IMR-90 (cell line): ENCODE data around the gene PKP3. TPM values are rescaled to one million over a fixed set of nuclear protein-coding genes. Genes with fewer than 3 reads are reported as not detected.

ENCODE experiments used
- ATAC-seq: fragments of 200-7000 bp; cut with Tn5 transposase; 2 replicates; pipeline ENCODE4 v1.9.1; 2020; ENCODE audit warnings: low read depth, mild to moderate bottlenecking, moderate library complexity
- BruUV-seq: library from RNA; stranded (reverse); fragments of 400-500 nt; replicated peaks from 2 replicates; lab custom pipeline; 2021; lab: Mats Ljungman, UMichigan
- CTCF ChIA-PET: fragments of 300-600 bp; formaldehyde crosslinking; extraction: SDS; loops from one replicate; lab custom pipeline; 2021; ENCODE audit warnings: antibody characterized with exemption; lab: Yijun Ruan, JAX
- POLR2A ChIA-PET: fragments of 300-600 bp; sonication (Branson Sonifier 250); formaldehyde crosslinking; loops from one replicate; lab custom pipeline; 2022; ENCODE audit warnings: antibody characterized with exemption; ENCODE audit not compliant: unreplicated experiment; lab: Charles Lee
- DNase-seq: peaks from one replicate; pipeline ENCODE4 v3.0.0; 2013
- H2AFZ ChIP-seq: replicated peaks from 2 replicates; pipeline ENCODE3; 2013; ENCODE audit warnings: low read length, mild to moderate bottlenecking; ENCODE audit not compliant: poor library complexity
- H2AK5ac ChIP-seq: 2 replicates; pipeline ENCODE4 v1.6.1; 2013; ENCODE audit warnings: low read depth, low read length, inconsistent platforms
- H2AK9ac ChIP-seq: replicated peaks from 2 replicates; pipeline ENCODE3; 2013; ENCODE audit warnings: mild to moderate bottlenecking, low read depth, low read length, moderate library complexity; ENCODE audit not compliant: poor library complexity
- H2BK120ac ChIP-seq: 2 replicates; pipeline ENCODE4 v1.6.1; 2013; ENCODE audit warnings: low read depth, low read length, inconsistent platforms
- H2BK15ac ChIP-seq: 3 replicates; pipeline ENCODE4 v1.6.1; 2013; ENCODE audit warnings: low read depth, low read length, inconsistent platforms
- H2BK20ac ChIP-seq: 2 replicates; pipeline ENCODE4 v1.6.1; 2013; ENCODE audit warnings: low read depth, mild to moderate bottlenecking, inconsistent platforms, low read length, moderate library complexity
- H2BK5ac ChIP-seq: 2 replicates; pipeline ENCODE4 v1.6.1; 2013; ENCODE audit warnings: mild to moderate bottlenecking, low read depth, low read length, inconsistent platforms; ENCODE audit not compliant: poor library complexity, severe bottlenecking
- H3K14ac ChIP-seq: replicated peaks from 2 replicates; pipeline ENCODE4 v1.6.1; 2013; ENCODE audit warnings: low read depth, low read length, inconsistent platforms
- H3K18ac ChIP-seq: 2 replicates; pipeline ENCODE4 v1.6.1; 2013; ENCODE audit warnings: low read depth, low read length, control low read depth
- H3K23ac ChIP-seq: 2 replicates; pipeline ENCODE4 v1.6.1; 2013; ENCODE audit warnings: low read depth, low read length, inconsistent platforms
- H3K27ac ChIP-seq: 2 replicates; pipeline ENCODE4 v1.5.1; 2013; ENCODE audit warnings: mild to moderate bottlenecking, control low read depth, low read length; ENCODE audit not compliant: insufficient read depth
- H3K27me3 ChIP-seq: 2 replicates; pipeline ENCODE4 v1.6.1; 2013; ENCODE audit warnings: low read length; ENCODE audit not compliant: control insufficient read depth, insufficient read depth
- H3K36me3 ChIP-seq: 2 replicates; pipeline ENCODE4 v1.6.1; 2013; ENCODE audit warnings: low read length, mixed read lengths; ENCODE audit not compliant: control insufficient read depth, insufficient read depth
- H3K4ac ChIP-seq: 2 replicates; pipeline ENCODE4 v1.6.1; 2013; ENCODE audit warnings: low read depth, low read length, inconsistent platforms
- H3K4me1 ChIP-seq: 2 replicates; pipeline ENCODE4 v1.6.1; 2013; ENCODE audit warnings: low read length, mixed read lengths; ENCODE audit not compliant: control insufficient read depth, insufficient read depth
- H3K4me2 ChIP-seq: 2 replicates; pipeline ENCODE4 v1.6.1; 2013; ENCODE audit warnings: low read depth, mild to moderate bottlenecking, control low read depth, low read length, moderate library complexity
- H3K4me3 ChIP-seq: 2 replicates; pipeline ENCODE4 v1.5.1; 2013; ENCODE audit warnings: low read depth, mild to moderate bottlenecking, control low read depth, low read length, moderate library complexity; ENCODE audit not compliant: insufficient read depth
- H3K56ac ChIP-seq: 2 replicates; pipeline ENCODE4 v1.6.1; 2013; ENCODE audit warnings: low read length, inconsistent platforms; ENCODE audit not compliant: insufficient read depth; ENCODE audit errors: extremely low read depth
- H3K79me1 ChIP-seq, 2 experiments: 2 replicates each; pipeline ENCODE4 v1.6.1; 2013; ENCODE audit warnings: low read length in 2 of 2, inconsistent platforms in 1 of 2, low read depth in 1 of 2
- H3K9ac ChIP-seq: 2 replicates; pipeline ENCODE4 v1.6.1; 2013; ENCODE audit warnings: low read depth, low read length, control low read depth
- H3K9me1 ChIP-seq: 2 replicates; pipeline ENCODE4 v1.6.1; 2013; ENCODE audit warnings: low read length, inconsistent platforms; ENCODE audit not compliant: insufficient read depth
- H3K9me3 ChIP-seq: 2 replicates; pipeline ENCODE4 v1.6.1; 2013; ENCODE audit warnings: low read length; ENCODE audit not compliant: control insufficient read depth, insufficient read depth
- H4K20me1 ChIP-seq: 2 replicates; pipeline ENCODE4 v1.6.1; 2013; ENCODE audit warnings: low read length, inconsistent platforms; ENCODE audit not compliant: insufficient read depth
- H4K5ac ChIP-seq: 2 replicates; pipeline ENCODE4 v1.6.1; 2013; ENCODE audit warnings: mild to moderate bottlenecking, low read depth, low read length, control low read depth
- H4K8ac ChIP-seq, 2 experiments: 2 replicates each; pipeline ENCODE4 v1.6.1; 2013; ENCODE audit warnings: low read depth in 2 of 2, low read length in 2 of 2, control low read depth in 1 of 2, inconsistent platforms in 1 of 2
- H4K91ac ChIP-seq: 2 replicates; pipeline ENCODE4 v1.6.1; 2013; ENCODE audit warnings: low read depth, low read length, inconsistent platforms; ENCODE audit not compliant: insufficient read depth
- BHLHE40 ChIP-seq: fragments of 150-350 bp; IDR thresholded peaks from 2 replicates; pipeline ENCODE4 v1.6.1; 2016; ENCODE audit warnings: mild to moderate bottlenecking, low read depth, low read length
- CEBPB ChIP-seq: IDR thresholded peaks from 2 replicates; pipeline ENCODE4 v1.6.1; 2012; ENCODE audit warnings: low read depth, low read length, improper control_type of control experiment
- CHD1 ChIP-seq: IDR thresholded peaks from 2 replicates; pipeline ENCODE4 v1.6.1; 2012; ENCODE audit warnings: low read depth, low read length, improper control_type of control experiment
- CTCF ChIP-seq: conservative IDR thresholded peaks from 2 replicates; pipeline ENCODE4 v1.5.1; 2012; ENCODE audit warnings: mild to moderate bottlenecking, low read depth, low read length, improper control_type of control experiment
- ELK1 ChIP-seq: fragments of 150-350 bp; IDR thresholded peaks from 2 replicates; pipeline ENCODE4 v1.6.1; 2016; ENCODE audit warnings: low read depth, mild to moderate bottlenecking, low read length, moderate library complexity, borderline replicate concordance
- FOS ChIP-seq: fragments of 150-350 bp; IDR thresholded peaks from 2 replicates; pipeline ENCODE4 v1.6.1; 2016; ENCODE audit warnings: low read depth, low read length
- MAFK ChIP-seq: IDR thresholded peaks from 2 replicates; pipeline ENCODE4 v1.6.1; 2012; ENCODE audit warnings: low read depth, low read length, improper control_type of control experiment
- MAZ ChIP-seq: IDR thresholded peaks from 2 replicates; pipeline ENCODE4 v1.6.1; 2012; ENCODE audit warnings: low read depth, mild to moderate bottlenecking, low read length, improper control_type of control experiment, moderate library complexity, borderline replicate concordance
- MXI1 ChIP-seq: IDR thresholded peaks from 2 replicates; pipeline ENCODE4 v1.6.1; 2012; ENCODE audit warnings: low read depth, mild to moderate bottlenecking, low read length, moderate library complexity, borderline replicate concordance
- NFE2L2 ChIP-seq: fragments of 150-350 bp; IDR thresholded peaks from 2 replicates; pipeline ENCODE4 v1.6.1; 2016; ENCODE audit warnings: low read depth, mild to moderate bottlenecking, low read length
- POLR2A ChIP-seq: IDR thresholded peaks from 2 replicates; pipeline ENCODE4 v1.6.1; 2012; ENCODE audit warnings: mild to moderate bottlenecking, low read depth, low read length
- RAD21 ChIP-seq: IDR thresholded peaks from 2 replicates; pipeline ENCODE4 v1.6.1; 2012; ENCODE audit warnings: low read length, improper control_type of control experiment
- RCOR1 ChIP-seq: IDR thresholded peaks from 2 replicates; pipeline ENCODE4 v1.6.1; 2012; ENCODE audit warnings: mild to moderate bottlenecking, low read length, improper control_type of control experiment; ENCODE audit not compliant: insufficient replicate concordance
- RFX5 ChIP-seq: IDR thresholded peaks from 2 replicates; pipeline ENCODE4 v1.8.0; 2012; ENCODE audit warnings: low read depth, mild to moderate bottlenecking, low read length, moderate library complexity
- SMC3 ChIP-seq: fragments of 150-350 bp; IDR thresholded peaks from 2 replicates; pipeline ENCODE4 v1.6.1; 2016; ENCODE audit warnings: low read depth, mild to moderate bottlenecking, antibody characterized with exemption, low read length, moderate library complexity
- USF2 ChIP-seq: fragments of 150-350 bp; IDR thresholded peaks from 2 replicates; pipeline ENCODE4 v1.6.1; 2017; ENCODE audit warnings: mild to moderate bottlenecking, antibody characterized with exemption, low read length, low read depth
- WGBS, 2 experiments: methylation state at CpG; one replicate each; pipeline versions ENCODE4 v1.1.5 to v1.1.7; 2013; ENCODE audit warnings: missing lambda C conversion rate in 2 of 2; ENCODE audit not compliant: insufficient read length in 1 of 2; ENCODE audit errors: extremely low coverage in 2 of 2; 5-methylcytosine and 5-hydroxymethylcytosine counted together
- dilution Hi-C: fragments of 300-500 bp; cut with HindIII; formaldehyde crosslinking; loops from one replicate; pipeline ENCODE4 v1.14.3; 2018; ENCODE audit warnings: low sequenced_read_pairs; ENCODE audit not compliant: unreplicated experiment
- in situ Hi-C: fragments of 300-500 bp; cut with MboI; formaldehyde crosslinking; loops from 3 replicates; pipeline ENCODE4 v1.14.3; 2019; ENCODE audit warnings: low sequenced_read_pairs, inconsistent platforms, mixed read lengths
- intact Hi-C: fragments of 100-400 bp; cut with micrococcal nuclease; formaldehyde crosslinking; loops from 2 replicates; pipeline ENCODE4 v1.10.0; 2022
- polyA plus RNA-seq, 3 experiments: library from polyadenylated mRNA; depleted of rRNA; stranded (reverse); fragments of >200 nt; gene quantifications; 2 replicates each; pipeline ENCODE4 v1.2.3, GENCODE V29; 2012; ENCODE audit warnings: low replicate concordance in 1 of 3
- total RNA-seq: library from RNA; depleted of rRNA; stranded (reverse); fragments of >200 nt; gene quantifications from 2 replicates; pipeline ENCODE4 v1.2.3, GENCODE V29; 2012

Gene PKP3
- total and polyA plus RNA-seq, 2 of the 4 experiments (the other 2 are of a cell fraction), result 1.5 to 2.2 TPM

- H3K4me3 ChIP-seq, result no peak overlapping the region
- dilution Hi-C loops, result no loop called here
- no peaks in the 10 kb centered on the region for H3K36me3 ChIP-seq
- ATAC-seq, result no peak
- TF ChIP-seq RAD21 (no peak), BHLHE40 (no peak), CEBPB (no peak), MAZ (no peak), RFX5 (no peak), POLR2A (no peak), MXI1 (no peak), NFE2L2 (no peak), CTCF (no peak), RCOR1 (no peak), CHD1 (no peak), FOS (no peak), USF2 (no peak), ELK1 (no peak), MAFK (no peak), SMC3 (no peak)
- no peak overlapping the region for H2BK5ac ChIP-seq
- peaks cover 0 to 10% of the 10 kb centered on the region in 2 experiments; a peak in 1 of 4 replicates for H3K79me1 ChIP-seq
- H4K91ac ChIP-seq, result no peak overlapping the region
- H3K14ac ChIP-seq, result no peak overlapping the region
- no peak overlapping the region for H2BK120ac ChIP-seq
- no peaks in the 10 kb centered on the region for H4K20me1 ChIP-seq
- H3K9ac ChIP-seq, result no peak overlapping the region
- H4K8ac ChIP-seq, result no peak overlapping the region
- H2AFZ ChIP-seq, result no peak overlapping the region
- in situ Hi-C loops, result loop anchor here (10.0 kb wide), 1 partner anchor 47 kb away; the partner anchor contains the start of gene IFITM2
- H3K4me2 ChIP-seq, result no peak overlapping the region
- ChIA-PET POLR2A (no interaction called here), CTCF (no interaction called here)
- H2AK5ac ChIP-seq, result peak overlapping the region; percentile 20; the same call in 1 of the 2 replicates
- H3K9me1 ChIP-seq, result peaks cover 12% of the 10 kb centered on the region
- 100% methylated on average over 4 of the region's 14 CpGs; no CpG with 5 or more reads in 1 of the 2 experiments for WGBS, 2 experiments
- no peak overlapping the region for H2AK9ac ChIP-seq
- H3K56ac ChIP-seq, result no peak overlapping the region
- H3K4ac ChIP-seq, result no peak overlapping the region
- H3K23ac ChIP-seq, result no peak overlapping the region
- H2BK20ac ChIP-seq, result no peak overlapping the region
- no peaks in the 10 kb centered on the region for H3K9me3 ChIP-seq
- H3K18ac ChIP-seq, result no peak overlapping the region
- H3K27ac ChIP-seq, result no peak overlapping the region
- H3K4me1 ChIP-seq, result peaks cover 8% of the 10 kb centered on the region
- intact Hi-C loops, result no loop called here
- no peak for DNase-seq
- BruUV-seq, result no TSS peak
- no peak overlapping the region for H2BK15ac ChIP-seq
- no peaks in the 10 kb centered on the region; the same call in 1 of the 2 replicates for H3K27me3 ChIP-seq
- no peak overlapping the region for H4K5ac ChIP-seq
Measured at GRCh38 chr11:351411-351810, 42.6 kb upstream of the PKP3 start.
